Fibroblast of lung (primary cell): ENCODE measurements around the gene FAM161A. TPM values are rescaled to one million over a fixed set of nuclear protein-coding genes. Genes with fewer than 3 reads are reported as not detected.
A peak's percentile ranks its signal among the peaks of the same experiment; 100 is the strongest.
"Not testable (repeated sequence)": the region's sequence is repeated elsewhere in the genome, so short reads cannot be mapped to it uniquely, and the experiment has no call there.

ENCODE experiments used
- DNase-seq, 2 donors: peaks; one replicate each; pipeline versions ENCODE4 v3.0.0 to v3.0.0-alpha.2; 2010; ENCODE audit warnings: low read depth in 2 of 2
- H2AFZ ChIP-seq: 2 replicates; pipeline ENCODE4 v1.5.1; 2012; ENCODE audit warnings: low read length, control low read depth, inconsistent platforms
- H3K27ac ChIP-seq: 2 replicates; pipeline ENCODE4 v1.5.1; 2011; ENCODE audit warnings: low read length, control low read depth; ENCODE audit not compliant: insufficient read depth
- H3K27me3 ChIP-seq: 2 replicates; pipeline ENCODE4 v1.5.1; 2011; ENCODE audit warnings: mild to moderate bottlenecking, low read length; ENCODE audit not compliant: control insufficient read depth, insufficient read depth
- H3K36me3 ChIP-seq: 2 replicates; pipeline ENCODE4 v1.5.1; 2011; ENCODE audit warnings: low read length; ENCODE audit not compliant: control insufficient read depth, insufficient read depth
- H3K4me1 ChIP-seq: 2 replicates; pipeline ENCODE4 v1.5.1; 2011; ENCODE audit warnings: low read length; ENCODE audit not compliant: control insufficient read depth, insufficient read depth; ENCODE audit errors: extremely low read depth
- H3K4me2 ChIP-seq: 2 replicates; pipeline ENCODE4 v1.5.1; 2011; ENCODE audit warnings: low read length, control low read depth; ENCODE audit not compliant: insufficient read depth; ENCODE audit errors: extremely low read depth
- H3K4me3 ChIP-seq, 4 experiments: fragments of 200-600 bp in 1 of 4; sonication (generic) in 1 of 4; replicated peaks in 1 of 4; 2 replicates each; pipeline ENCODE4 v1.5.1; 2011 to 2016; ENCODE audit warnings: low read length in 4 of 4, low read depth in 3 of 4, mild to moderate bottlenecking in 3 of 4, control low read depth in 2 of 4, inconsistent platforms in 1 of 4, mixed read lengths in 1 of 4; ENCODE audit not compliant: insufficient read depth in 1 of 4; ENCODE audit errors: control extremely low read depth in 1 of 4
- H3K79me2 ChIP-seq: 2 replicates; pipeline ENCODE4 v1.5.1; 2012; ENCODE audit warnings: mild to moderate bottlenecking, low read length, inconsistent platforms; ENCODE audit not compliant: control insufficient read depth, insufficient read depth
- H3K9ac ChIP-seq: 2 replicates; pipeline ENCODE4 v1.5.1; 2011; ENCODE audit warnings: mild to moderate bottlenecking, low read length, control low read depth; ENCODE audit not compliant: insufficient read depth
- H3K9me3 ChIP-seq: 2 replicates; pipeline ENCODE4 v1.5.1; 2012; ENCODE audit warnings: low read depth, low read length; ENCODE audit not compliant: control insufficient read depth, insufficient read depth
- H4K20me1 ChIP-seq: 2 replicates; pipeline ENCODE4 v1.5.1; 2011; ENCODE audit warnings: low read length; ENCODE audit not compliant: control insufficient read depth, insufficient read depth; ENCODE audit errors: extremely low read depth
- CTCF ChIP-seq, 2 donors: IDR thresholded peaks in 1 of 2; conservative IDR thresholded peaks in 1 of 2; 1 replicate in 1 of 2; 2 replicates in 1 of 2; pipeline ENCODE4 v1.5.1; 2011 to 2012; ENCODE audit warnings: low read length in 2 of 2, control low read depth in 1 of 2, inconsistent platforms in 1 of 2, low read depth in 1 of 2, mild to moderate bottlenecking in 1 of 2
- EZH2 ChIP-seq: IDR thresholded peaks from 2 replicates; pipeline ENCODE4 v1.5.1; 2012; ENCODE audit warnings: low read length, control low read depth, mild to moderate bottlenecking; ENCODE audit errors: missing control alignments
- polyA plus RNA-seq, 2 donors: library from polyadenylated mRNA; depleted of rRNA in 1 of 2; stranded (reverse) in 1 of 2; unstranded in 1 of 2; fragments of >200 nt; gene quantifications; 2 replicates each; pipeline ENCODE4 v1.2.1, GENCODE V29; 2011 to 2012; ENCODE audit warnings: missing spikeins in 1 of 2
- total RNA-seq: library from RNA; depleted of rRNA; stranded (reverse); fragments of >200 nt; gene quantifications from 2 replicates; pipeline ENCODE4 v1.2.1, GENCODE V29; 2014

FAM161A gene
- total and polyA plus RNA-seq, 2 donors (not counting 1 experiment from before 2014, with no cell fraction given) = 0.84 to 3.1 TPM

DNA sequence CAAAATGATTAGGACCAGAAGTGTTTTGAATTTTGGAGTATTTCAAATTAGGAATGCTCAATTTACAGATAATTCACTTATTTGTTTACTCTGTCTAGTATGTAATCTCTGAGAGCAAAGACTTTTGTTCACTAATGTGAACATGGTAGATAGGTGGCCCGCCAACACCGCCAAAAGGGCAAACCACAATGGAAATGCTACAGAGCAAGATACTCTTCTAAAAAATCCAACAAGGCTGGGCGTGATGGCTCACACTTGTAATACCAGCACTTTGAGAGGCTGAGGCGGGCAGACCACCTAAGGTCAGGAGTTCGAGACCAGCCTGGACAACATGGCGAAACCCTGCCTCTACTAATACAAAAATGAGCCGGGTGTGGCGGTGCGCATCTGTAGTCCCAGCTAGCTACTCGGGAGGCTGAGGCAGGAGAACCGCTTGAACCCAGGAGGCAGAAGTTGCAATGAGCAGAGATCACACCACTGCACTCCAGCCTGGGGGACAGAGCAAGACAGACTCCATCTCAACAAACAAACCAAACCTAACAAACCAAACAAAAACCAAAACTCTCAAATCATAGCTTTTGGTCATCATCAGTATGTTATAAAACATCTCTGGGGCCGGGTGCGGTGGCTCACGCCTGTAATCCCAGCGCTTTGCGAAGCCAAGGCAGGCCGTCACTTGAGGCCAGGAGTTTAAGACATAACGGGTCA lies 32.2 kb upstream of the FAM161A start:
- Histone ChIP-seq H3K36me3 (peaks cover 4% of the 10 kb centered on the region), H3K4me2 (no peak overlapping the region), H3K4me3 (peak overlapping the region in 2 of 4 experiments; percentile 27 to 98)

DNA sequence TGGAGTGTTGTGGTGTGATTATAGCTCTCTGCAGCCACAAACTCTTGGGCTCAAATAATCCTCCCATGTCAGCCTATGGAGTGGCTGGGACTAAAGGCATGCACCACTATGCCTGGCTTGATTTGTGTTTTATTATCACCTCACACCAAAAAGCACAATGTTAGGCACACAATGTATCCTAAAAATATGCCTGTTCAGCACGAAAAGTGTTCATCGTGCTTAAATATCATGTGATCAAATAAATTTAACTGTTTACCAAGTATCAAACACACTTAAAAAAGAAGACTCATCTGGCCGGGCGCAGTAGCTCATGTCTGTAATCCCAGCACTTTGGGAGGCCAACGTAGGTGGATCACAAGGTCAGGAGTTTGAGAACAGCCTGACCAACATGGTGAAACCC lies 29.0 kb upstream of the FAM161A start:
- peaks cover 9% of the 10 kb centered on the region for H3K36me3 ChIP-seq
- H3K27me3 ChIP-seq = no peaks in the 10 kb centered on the region
- no peak overlapping the region for H3K4me2 ChIP-seq

More for the DNA sequence above, 32.2 kb upstream of the FAM161A start:
- H3K79me2 ChIP-seq = peaks cover 44% of the 10 kb centered on the region
- H3K9ac ChIP-seq = no peak overlapping the region
- H3K4me1 ChIP-seq = peaks cover 3% of the 10 kb centered on the region
- H3K27me3 ChIP-seq = no peaks in the 10 kb centered on the region
- no peaks in the 10 kb centered on the region for H4K20me1 ChIP-seq
- no peak overlapping the region for H3K27ac ChIP-seq
- H3K9me3 ChIP-seq = no peaks in the 10 kb centered on the region
- H2AFZ ChIP-seq = no peak overlapping the region
- TF ChIP-seq EZH2 = no peak
- no peak for TF ChIP-seq CTCF (conservative IDR thresholded peaks at IDR 0.05 in 1 of 2, IDR thresholded peaks at IDR 0.05 in 1 of 2; ENCODE audit: low read depth in 1 of 2, low read length in 2 of 2)
- DNase-seq = no peak

DNA sequence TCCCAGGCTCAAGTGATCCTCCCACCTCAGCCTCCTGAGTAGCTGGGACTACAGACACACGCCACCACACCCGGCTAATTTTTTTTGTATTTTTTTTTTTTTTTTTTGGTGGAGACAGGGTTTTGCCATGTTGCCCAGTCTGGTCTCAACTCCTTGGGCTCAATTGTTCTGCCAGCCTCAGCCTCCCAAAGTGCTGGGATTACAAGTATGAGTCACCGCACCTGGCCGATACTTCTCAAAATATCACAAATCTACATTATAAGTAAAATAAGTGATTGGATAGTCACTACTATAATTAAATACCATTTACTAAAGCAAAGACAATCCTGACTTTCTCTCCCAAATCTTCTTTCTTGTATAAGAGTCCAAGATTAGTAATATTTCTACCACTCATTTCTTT lies 25.5 kb upstream of the FAM161A start:
- not testable (repeated sequence) for H3K9ac ChIP-seq, H3K9me3 ChIP-seq, DNase-seq, H3K79me2 ChIP-seq, H3K4me1 ChIP-seq, H2AFZ ChIP-seq, H3K27me3 ChIP-seq, H3K27ac ChIP-seq, H4K20me1 ChIP-seq, H3K4me3 ChIP-seq, H3K4me2 ChIP-seq
- peaks cover 11% of the 10 kb centered on the region for H3K36me3 ChIP-seq

More for the DNA sequence above, 29.0 kb upstream of the FAM161A start:
- H3K4me3 ChIP-seq = no peak overlapping the region
- H3K9ac ChIP-seq = no peak overlapping the region
- TF ChIP-seq CTCF (conservative IDR thresholded peaks at IDR 0.05 in 1 of 2, IDR thresholded peaks at IDR 0.05 in 1 of 2; ENCODE audit: low read depth in 1 of 2, low read length in 2 of 2) (no peak), EZH2 (no peak)
- no peak for DNase-seq
- H3K4me1 ChIP-seq = peaks cover 3% of the 10 kb centered on the region
- peaks cover 38% of the 10 kb centered on the region for H3K79me2 ChIP-seq
- H4K20me1 ChIP-seq = no peaks in the 10 kb centered on the region
- H3K27ac ChIP-seq = no peak overlapping the region
- no peaks in the 10 kb centered on the region for H3K9me3 ChIP-seq
- no peak overlapping the region for H2AFZ ChIP-seq
